Left lobe of liver (tissue), 1 donor: ENCODE data around the gene JUN. TPM values are rescaled to one million over a fixed set of nuclear protein-coding genes. Genes with fewer than 3 reads are reported as not detected.

Source experiments
- total RNA-seq: library from RNA; stranded (reverse); gene quantifications from one replicate; pipeline ENCODE4 v1.2.1, GENCODE V29; 2021
- donor health status: DM: no; HTN: yes; CAD: no.

Gene JUN
- total RNA-seq, 1 donor from 2014 or later, result 12.4 TPM

Other genes with a start within 250 kb of the JUN start
- 16.3 TPM for gene OMA1, start 237.3 kb downstream of the JUN start, total RNA-seq
- gene TACSTD2, start 206.8 kb downstream of the JUN start, total RNA-seq, result 2.2 TPM
- gene MYSM1, start 84.0 kb downstream of the JUN start, total RNA-seq, result 9.5 TPM